Midbrain (tissue), 1 donor: ENCODE measurements around the gene KRT28.

Source experiments
- DNase-seq: peaks from one replicate; lab custom pipeline; 2025; lab: John Stamatoyannopoulos, UW

The KRT28 gene, protein sequence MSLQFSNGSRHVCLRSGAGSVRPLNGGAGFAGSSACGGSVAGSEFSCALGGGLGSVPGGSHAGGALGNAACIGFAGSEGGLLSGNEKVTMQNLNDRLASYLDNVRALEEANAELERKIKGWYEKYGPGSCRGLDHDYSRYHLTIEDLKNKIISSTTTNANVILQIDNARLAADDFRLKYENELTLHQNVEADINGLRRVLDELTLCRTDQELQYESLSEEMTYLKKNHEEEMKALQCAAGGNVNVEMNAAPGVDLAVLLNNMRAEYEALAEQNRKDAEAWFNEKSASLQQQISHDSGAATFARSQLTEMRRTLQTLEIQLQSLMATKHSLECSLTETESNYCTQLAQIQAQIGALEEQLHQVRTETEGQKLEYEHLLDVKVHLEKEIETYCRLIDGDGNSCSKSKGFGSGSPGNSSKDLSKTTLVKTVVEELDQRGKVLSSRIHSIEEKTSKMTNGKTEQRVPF

GRCh38 chr17:40799859-40800258 lies at the start of gene KRT28:
TSS of gene KRT28 (minus strand) at chr17:40799959. CDS start at chr17:40799893, 66 bp downstream.
- DNase-seq, result no peak

GRCh38 chr17:40848583-40849235 lies 49.0 kb upstream of the KRT28 start:
- DNase-seq, result no peak

- no peak for DNase-seq
Measured at GRCh38 chr17:40846515-40847144, 46.9 kb upstream of the KRT28 start.

DNA sequence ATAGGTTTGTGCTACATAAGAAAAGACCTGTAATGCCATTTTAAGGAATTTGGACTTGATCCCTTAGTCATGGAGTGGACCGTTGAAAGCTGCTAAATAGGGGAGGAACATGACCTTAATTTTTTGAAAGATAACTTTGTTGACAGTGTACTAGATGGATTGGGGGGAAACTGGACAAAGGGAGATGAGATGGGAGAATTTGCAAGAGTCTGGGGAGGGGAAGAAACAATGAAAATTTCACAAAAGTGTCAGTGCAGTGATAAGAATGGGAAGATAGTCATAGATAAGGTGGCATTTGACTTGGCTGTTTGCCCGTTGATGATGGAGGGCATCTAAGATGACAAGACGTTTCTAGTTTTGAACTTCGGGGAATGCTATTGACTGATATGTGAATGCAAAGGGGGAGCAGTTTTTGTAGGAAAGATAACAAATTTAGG lies 44.9 kb upstream of the KRT28 start:
- no peak for DNase-seq

GRCh38 chr17:40843242-40843641 lies 43.5 kb upstream of the KRT28 start:
- DNase-seq, result no peak

DNA sequence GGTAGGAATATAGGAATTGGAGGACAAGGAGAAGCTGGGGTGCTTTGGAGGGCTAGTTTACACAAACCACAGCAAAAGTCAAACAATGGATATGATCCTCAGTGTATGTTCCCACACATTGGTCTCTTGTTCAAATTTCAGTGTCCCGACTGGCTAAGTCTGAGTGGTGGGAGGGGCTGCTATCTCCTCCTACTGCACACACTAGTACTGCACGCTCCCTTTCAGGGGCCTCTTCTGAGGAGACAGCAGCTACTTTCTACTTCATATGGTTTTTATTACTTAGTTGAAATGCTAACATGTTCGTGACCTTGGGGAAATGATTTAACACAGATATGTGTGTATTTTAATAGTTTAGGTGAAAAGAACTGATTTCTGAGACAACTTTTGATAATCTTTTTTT lies 41.5 kb upstream of the KRT28 start:
- DNase-seq, result no peak

GRCh38 chr17:40839194-40839593 lies 39.4 kb upstream of the KRT28 start:
- no peak for DNase-seq

DNA sequence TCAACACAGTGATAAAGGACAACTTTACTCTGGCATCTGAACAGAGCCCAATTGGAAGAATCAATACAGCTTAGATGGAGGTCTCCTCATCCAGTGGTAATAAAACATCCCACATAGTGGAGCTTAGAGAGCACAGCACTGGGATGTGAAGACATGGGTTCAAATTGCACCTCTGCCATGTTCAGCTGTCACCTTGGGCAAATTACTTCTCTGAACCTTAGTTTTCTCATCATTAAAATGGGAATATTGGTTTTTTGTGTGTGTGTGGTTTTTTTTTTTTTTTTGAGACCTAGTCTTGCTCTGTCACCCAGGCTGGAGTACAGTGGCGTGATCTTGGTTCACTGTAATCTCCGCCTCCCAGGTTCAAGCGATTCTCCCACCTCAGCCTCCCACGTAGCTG lies 36.3 kb upstream of the KRT28 start:
- no peak for DNase-seq

- DNase-seq, result no peak
Measured at GRCh38 chr17:40833882-40834281, 34.1 kb upstream of the KRT28 start.

DNA sequence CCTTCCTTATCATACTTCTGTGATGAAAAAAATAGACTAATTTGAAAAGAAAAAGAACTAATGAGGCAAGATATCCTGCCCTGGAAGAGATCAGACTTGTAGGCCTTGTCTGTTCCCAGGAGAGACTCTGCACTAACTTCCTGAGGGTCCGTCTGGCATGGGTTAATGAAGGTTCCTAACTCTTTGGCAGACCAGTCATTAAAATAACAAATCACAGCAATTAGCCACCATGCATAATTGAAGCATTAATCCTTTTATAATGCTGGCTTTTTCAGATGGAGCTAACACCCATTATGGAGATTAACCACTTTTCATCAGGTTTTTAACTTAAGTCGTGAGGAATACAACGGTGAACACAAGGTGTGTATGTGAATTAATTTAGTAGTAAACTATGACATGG lies 33.1 kb upstream of the KRT28 start:
- no peak for DNase-seq

- DNase-seq, result no peak
Measured at GRCh38 chr17:40830085-40830776, 30.5 kb upstream of the KRT28 start.

- no peak for DNase-seq
Measured at GRCh38 chr17:40828454-40829044, 28.8 kb upstream of the KRT28 start.

DNA sequence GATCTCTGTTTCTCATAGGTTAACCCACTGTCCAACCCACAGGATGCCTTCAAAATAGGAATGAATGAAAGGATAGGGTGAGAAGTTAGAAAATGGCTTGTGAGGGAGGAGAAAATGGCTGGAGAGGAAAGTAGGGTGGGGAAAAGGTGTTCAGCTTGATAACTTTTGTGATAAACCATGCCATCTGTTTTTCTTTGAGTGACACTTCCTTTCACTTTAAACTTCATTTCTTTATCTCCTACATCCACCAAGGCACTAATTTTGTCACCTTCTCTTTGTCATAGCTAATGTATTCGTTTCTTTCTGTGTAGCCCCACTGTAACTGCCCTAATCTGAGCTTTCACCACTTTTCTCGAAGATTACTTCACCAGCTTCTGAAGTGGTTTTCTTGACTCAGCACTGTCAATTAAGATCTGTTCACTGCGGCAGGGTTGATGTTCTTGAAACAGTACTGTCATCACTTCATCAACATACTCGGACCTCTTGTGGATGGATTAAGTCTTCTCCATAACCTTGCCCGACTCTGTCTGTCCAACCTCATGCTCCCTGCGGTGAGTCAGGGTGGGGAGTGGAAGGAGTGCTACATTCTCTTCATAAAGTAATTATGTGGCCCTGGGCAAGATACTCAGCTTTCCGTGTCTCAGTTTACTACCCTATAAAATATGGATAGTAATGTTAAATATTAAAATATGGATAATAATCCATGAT lies 28.1 kb upstream of the KRT28 start:
- DNase-seq, result no peak

GRCh38 chr17:40825599-40825998 lies 25.8 kb upstream of the KRT28 start:
- DNase-seq, result no peak

DNA sequence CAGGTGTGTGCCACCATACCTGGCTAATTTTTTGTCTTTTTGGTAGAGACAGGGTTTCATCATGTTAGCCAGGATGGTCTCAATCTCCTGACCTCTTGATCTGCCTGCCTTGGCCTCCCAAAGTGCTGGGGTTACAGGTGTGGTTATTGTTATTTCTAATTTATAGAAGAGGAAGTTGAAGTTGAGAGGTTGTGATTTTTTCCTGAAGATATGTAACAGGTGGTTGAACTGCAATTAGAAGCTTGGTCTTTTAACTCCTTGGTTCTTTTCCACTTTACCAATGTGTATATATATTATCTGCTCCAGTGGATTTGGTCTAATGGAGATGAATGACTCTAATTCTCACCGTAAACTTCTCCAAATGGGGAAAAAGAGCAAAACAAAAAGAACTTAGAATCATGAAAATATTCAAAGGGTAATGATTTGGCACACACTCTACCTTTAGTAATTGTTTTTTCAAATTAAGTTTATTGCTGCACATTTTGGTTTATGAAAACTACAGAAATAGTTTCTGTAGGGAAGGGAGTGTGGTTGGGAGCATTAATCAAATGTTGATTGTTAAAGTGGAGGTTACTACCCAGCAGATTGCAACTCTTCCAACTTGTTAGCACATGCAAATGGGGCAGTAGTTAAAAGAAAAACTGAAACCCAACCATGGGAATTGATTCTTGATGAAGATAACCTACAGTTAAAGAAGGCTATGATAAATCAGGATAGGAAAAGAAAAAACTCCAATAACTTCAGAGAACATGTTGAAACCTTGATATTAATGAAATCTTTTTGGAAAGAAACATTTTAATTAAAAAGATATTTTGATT lies 24.5 kb upstream of the KRT28 start:
- DNase-seq, result no peak

DNA sequence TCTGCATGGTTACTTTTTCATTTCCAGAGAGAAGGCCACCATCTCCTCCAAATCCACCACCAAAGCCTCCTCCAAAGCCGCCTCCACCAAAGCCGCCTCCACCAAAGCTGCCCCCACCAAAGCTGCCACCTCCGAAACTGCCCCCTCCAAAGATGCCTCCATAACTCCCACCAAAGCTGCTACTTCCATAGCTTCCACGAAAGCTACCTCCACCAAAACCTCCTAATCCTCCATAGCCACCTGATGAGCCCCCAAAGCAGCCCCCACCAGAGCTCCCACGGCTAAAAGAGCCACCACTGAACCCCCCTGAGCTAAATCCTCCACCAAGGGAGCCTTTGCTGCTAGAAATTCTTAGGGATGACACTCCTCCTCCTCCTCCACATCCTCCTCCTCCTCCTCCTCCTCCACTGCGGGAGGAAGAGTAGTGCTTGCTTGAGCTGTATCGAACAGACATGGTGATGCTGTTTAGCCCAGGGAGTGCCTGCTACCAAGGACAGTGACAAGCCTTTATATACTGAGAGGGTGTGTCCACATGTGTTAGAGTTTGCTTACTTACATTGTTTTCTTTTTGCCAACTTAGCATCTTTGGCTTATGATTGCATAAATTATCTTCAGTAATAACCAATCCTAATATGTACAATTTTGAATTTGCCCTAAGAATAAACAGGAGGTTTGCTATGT lies 22.5 kb upstream of the KRT28 start, which contains the start of gene KRT10:
TSS of gene KRT10 (minus strand) at position 483 of the 681 bp plus-strand sequence. CDS start at position 454, 29 bp downstream.
- no peak for DNase-seq

- no peak for DNase-seq
Measured at GRCh38 chr17:40821536-40821935, 21.8 kb upstream of the KRT28 start.

GRCh38 chr17:40820228-40820838 lies 20.6 kb upstream of the KRT28 start:
- no peak for DNase-seq

DNA sequence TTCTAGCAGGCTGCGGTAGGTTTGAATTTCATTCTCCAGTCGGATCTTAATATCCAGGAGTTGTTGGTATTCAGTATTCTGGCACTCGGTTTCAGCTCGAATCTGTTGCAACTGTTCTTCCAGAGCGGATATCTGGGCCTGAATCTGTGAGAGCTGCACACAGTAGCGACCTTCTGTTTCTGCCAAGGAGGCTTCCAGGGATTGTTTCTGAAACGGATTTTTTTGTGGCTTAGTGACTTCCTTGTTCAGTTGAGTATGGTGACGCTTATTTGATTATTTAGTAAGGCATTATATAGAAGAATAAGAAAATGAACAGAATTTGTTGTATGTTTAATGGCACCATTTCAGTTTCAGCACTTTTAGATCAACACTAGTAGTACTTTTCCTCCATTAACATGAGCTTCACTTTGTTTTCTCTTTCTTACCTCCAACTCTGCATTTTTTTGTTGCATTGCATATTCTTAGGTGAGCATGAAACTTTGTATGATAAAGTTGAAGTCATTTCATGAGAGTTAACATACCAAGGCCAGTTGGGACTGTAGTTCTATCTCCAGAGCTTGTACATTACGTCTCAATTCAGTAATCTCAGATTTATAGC lies 19.9 kb upstream of the KRT28 start:
- DNase-seq, result no peak
